GM18858 (cell line): ENCODE results near the gene ARHGEF16.

Experiments
- ATAC-seq: cut with Tn5 transposase; IDR thresholded peaks from one replicate; pipeline ENCODE4 v1.9.1; 2021; ENCODE audit not compliant: unreplicated experiment

ARHGEF16 gene

DNA sequence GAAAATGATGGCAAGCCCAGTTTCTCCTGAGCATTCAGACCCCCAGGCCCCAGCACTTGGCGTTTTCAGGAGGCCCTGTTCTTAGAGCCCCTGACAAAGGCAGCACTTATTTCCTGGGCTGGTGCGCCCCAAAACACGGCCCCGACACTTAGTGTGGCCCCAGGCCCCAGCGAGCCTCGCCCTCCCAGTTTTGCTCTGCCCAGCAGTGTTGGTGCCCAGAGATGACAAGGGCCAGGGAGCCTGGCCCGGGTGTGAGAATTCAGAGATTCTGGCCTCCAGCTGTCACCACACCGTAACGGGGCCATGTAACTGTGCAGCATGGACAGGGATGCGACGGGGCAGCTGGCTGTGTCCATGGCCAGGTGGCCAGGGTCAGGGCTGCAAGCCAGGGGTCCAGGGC, 18.0 kb upstream of the ARHGEF16 start:
- ATAC-seq = no peak

DNA sequence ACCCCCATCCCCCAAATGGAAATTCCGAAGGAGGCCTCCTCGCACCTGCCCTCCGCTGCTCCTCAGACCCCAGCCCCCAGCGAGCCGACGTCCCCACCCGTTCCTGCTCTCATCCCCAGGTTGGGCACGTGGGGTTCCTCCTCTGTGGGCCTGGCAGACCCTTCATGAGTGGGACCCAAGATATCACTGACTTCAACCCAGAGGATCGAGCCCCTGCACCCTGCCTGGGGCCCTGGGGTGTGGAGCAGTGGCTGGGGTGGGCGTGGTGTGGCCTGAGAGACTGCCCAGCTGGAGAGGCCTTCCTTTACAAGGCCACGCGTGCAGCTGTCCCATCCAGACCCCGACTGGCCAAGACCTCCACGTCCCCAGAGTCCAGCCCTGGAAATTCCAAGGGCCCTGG, 17.6 kb upstream of the ARHGEF16 start:
- no peak for ATAC-seq

GRCh38 chr1:3438661-3439180, 15.7 kb upstream of the ARHGEF16 start:
- ATAC-seq = no peak

- no peak for ATAC-seq
These were observed 14.8 kb upstream of the ARHGEF16 start for GRCh38 chr1:3439346-3440299.

DNA sequence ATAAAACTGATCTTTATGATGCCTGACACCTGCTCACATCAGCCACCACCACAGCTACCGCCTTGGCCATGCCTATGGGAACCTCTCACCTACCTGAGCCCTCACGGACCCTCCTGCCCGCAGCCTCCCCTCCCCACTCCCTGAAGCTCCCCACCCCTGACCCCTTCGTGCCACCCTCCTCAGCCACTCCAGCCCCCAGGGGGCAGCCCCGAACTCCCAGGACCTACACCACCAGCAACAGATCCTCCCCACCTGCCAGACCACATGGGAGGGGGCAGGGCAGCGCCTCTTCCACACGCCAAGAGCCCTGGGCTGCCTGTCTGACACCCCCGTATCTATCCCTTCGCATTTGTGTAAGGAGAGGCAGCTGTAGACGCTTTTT, 14.2 kb upstream of the ARHGEF16 start:
- ATAC-seq = no peak

DNA sequence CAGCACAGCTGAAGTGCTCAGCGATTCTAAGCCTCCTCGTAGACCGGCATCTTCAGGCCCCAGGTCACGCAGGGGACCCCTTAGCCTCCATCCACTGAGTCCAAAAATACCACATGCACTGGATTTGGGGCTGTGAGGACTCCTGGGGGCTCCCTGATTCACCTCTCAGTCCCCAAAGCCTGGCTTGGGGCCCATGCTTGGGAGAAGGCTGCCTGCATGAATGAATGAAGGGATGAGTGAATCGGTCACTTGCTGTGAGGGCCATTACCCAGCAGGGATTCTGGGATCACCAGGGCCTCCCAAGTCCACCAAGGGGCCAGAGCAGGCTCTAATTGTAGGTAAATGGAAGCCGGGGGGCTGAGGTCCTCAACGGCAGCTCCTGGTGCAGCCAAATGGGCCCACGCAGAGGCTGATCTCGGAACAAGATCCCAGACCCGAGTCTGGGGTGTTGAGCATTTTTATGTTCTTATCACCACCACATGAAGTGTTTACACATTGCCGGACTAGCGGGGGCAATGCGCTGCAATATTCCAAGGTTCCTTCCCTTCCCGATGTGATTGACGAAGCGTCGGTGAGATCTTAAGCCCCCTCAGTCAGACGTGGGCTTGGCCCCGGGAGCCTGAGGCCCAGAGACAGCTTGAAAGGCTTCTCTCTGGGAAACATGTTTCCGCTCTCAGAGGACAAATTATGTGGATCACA, 13.6 kb upstream of the ARHGEF16 start:
- no peak for ATAC-seq

- no peak for ATAC-seq
These were observed 13.0 kb upstream of the ARHGEF16 start for GRCh38 chr1:3441410-3441847.

- no peak for ATAC-seq
These were observed 12.6 kb upstream of the ARHGEF16 start for GRCh38 chr1:3441880-3442279.

DNA sequence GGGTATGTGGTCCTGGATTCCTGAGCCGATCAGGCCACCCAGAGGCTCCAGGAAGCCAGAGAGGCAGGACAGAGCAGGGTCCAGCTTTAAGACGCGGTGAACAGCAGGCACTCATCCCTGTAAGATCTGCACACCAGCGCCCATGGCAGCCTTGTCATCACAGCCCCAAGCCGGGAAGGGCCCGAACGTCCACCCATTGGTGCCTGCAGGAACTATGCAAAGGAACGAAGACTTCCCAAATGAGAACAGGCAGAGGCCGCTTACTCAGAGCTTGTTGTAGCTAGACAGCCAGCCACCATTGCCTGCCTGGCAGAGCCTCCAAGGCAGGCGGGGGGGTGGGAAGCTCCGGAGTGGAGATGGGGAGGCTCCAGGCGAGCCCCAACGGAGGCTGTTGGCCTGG, 12.1 kb upstream of the ARHGEF16 start:
- ATAC-seq = no peak

DNA sequence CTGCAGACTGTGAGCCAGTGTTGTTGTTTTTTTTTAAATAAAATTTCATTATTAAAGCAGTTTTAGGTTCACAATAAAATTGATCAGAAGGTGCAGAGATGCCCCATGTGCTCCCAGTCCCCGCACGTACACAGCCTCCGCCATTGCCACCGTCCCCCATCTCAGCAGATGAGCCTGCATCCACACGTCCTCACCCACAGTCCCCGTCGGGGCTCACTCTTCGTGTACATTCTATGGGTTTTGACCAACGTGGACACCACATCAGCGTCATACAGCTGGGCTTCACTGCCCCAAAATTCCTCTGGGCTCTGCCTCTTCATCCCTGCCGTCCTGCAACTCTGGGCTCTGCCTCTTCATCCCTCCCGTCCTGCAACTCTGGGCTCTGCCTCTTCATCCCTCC, 11.6 kb upstream of the ARHGEF16 start:
- ATAC-seq = no peak

GRCh38 chr1:3443807-3444206, 10.7 kb upstream of the ARHGEF16 start:
- no peak for ATAC-seq

- ATAC-seq = no peak
These were observed 10.2 kb upstream of the ARHGEF16 start for GRCh38 chr1:3444298-3444697.

GRCh38 chr1:3444736-3445135, 9.7 kb upstream of the ARHGEF16 start:
- no peak for ATAC-seq

DNA sequence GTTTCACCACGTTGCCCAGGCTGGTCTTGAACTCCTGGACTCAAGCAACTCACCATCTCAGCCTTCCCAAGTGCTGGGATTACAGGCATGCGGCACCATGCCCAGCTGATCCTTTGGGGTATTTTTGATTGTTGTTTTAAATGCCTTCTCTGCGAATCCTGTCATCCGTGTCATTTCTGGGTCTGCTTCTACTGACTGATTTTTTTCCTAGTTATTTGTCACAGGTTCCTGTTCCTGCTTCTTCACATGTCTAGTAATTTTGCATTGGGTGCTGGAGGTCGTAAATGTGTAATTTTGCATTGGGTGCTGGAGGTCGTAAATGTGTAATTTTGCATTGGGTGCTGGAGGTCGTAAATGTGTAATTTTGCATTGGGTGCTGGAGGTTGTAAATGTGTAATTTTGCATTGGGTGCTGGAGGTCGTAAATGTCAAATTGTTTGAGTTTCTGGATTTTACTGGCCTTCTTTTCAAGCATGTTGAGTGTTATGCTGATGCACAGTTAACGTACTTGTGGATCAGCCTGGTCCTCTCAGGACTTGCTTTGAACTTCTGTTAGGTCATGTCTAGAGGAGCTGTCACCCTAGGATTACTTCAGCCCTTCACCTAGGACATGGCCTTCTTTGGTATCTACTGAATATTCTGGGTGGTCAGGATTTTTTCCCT, 4.1 kb upstream of the ARHGEF16 start:
- ATAC-seq = no peak

GRCh38 chr1:3450983-3451382, 3.5 kb upstream of the ARHGEF16 start:
- no peak for ATAC-seq

DNA sequence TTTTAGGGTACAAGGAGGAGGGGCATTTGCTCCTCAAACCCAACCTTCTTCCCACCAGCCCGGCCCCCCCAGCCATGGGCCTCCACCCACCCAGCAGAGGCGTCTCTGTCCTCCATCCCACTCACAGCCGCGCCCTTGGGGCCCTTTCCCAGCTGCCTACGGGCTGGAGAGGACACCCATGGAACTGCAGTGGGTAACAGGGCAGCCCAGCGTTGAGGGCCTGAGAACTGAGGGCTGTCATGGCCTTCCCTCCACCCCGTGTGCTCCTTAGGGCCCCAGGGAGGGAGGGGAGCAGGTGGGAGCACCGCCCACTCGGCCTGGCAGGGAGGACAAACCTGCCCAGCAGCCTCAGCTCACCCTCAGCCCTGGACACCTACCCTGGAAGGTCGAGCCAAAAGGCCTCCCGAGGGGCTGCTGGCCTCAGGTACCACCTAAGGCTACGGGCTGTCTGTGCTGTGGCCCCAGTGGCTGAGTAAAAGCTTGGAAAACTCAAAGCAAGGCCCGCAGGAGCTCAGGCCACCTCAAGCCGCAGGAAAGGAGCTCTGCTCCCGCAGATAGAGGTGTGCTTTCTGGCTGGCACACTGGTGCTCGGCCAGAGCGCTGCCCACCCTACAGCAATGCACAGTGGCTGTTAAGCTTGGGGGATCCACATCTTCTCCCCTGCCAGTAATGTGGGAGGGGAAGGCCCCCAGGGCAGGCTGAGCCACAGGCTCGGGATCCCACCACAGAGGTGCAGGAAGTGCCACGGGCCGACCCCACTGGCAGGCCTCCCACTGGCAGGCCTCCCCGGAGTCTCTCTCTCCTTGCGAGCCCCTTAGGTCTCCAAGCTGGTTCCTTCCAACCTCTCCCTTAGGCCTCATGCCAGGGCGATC, 2.2 kb upstream of the ARHGEF16 start:
- ATAC-seq = no peak

DNA sequence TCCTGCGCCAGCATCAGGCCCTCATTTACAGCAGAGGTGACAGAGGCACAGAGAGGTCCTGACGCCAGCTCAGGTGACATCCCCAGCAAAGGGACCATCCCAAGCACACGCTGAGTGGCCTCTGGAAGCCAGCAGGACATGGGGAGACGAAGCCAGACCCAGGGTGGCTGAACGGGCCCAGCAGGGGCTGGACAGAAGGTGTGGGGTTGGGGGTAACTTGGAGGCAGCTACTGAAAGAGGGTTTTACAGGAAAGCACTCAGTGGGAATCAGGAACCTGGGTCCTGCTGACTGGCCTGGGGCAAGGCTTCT, 1.6 kb upstream of the ARHGEF16 start:
- no peak for ATAC-seq

- ATAC-seq = no peak
These were observed 1.2 kb upstream of the ARHGEF16 start for GRCh38 chr1:3453203-3453761.

- no peak for ATAC-seq
These were observed 550 bp downstream of the ARHGEF16 start for GRCh38 chr1:3454811-3455618.
